HAP-1 (cell line): ENCODE measurements around the gene CD99.

Experiments
- DNase-seq, 2 experiments: peaks; one replicate each; pipeline ENCODE4 v3.0.0-alpha.2; 2016 to 2020; ENCODE audit warnings: low spot score in 2 of 2
- H3K27me3 ChIP-seq: fragments of 250-450 bp; sonication (Bioruptor Pico); 2 replicates; pipeline ENCODE4 v1.5.1; 2020; ENCODE audit warnings: low read depth, mild to moderate bottlenecking, moderate library complexity
- H3K36me3 ChIP-seq: fragments of 250-450 bp; sonication (Bioruptor Pico); replicated peaks from 2 replicates; pipeline ENCODE4 v1.5.1; 2020; ENCODE audit warnings: mild to moderate bottlenecking
- H3K4me1 ChIP-seq: fragments of 250-450 bp; sonication (Bioruptor Pico); 2 replicates; pipeline ENCODE4 v1.5.1; 2020; ENCODE audit warnings: mild to moderate bottlenecking
- H3K4me3 ChIP-seq: fragments of 250-450 bp; sonication (Bioruptor Pico); 2 replicates; pipeline ENCODE4 v1.5.1; 2020; ENCODE audit warnings: mild to moderate bottlenecking, moderate library complexity
- H3K9me3 ChIP-seq: fragments of 250-450 bp; sonication (Bioruptor Pico); 2 replicates; pipeline ENCODE4 v1.5.1; 2020; ENCODE audit warnings: mild to moderate bottlenecking, moderate library complexity
- in situ Hi-C: fragments of 300-500 bp; cut with MboI; formaldehyde crosslinking; loops from 3 replicates; pipeline ENCODE4 v1.14.3; 2020; ENCODE audit warnings: low sequenced_read_pairs, inconsistent platforms, mixed read lengths

CD99 gene

GRCh38 chrX:2679534-2680485, 11.3 kb upstream of the CD99 start:
- in situ Hi-C loops, result no loop called here
- no peak overlapping the region for H3K4me3 ChIP-seq
- no peaks in the 10 kb centered on the region for H3K36me3 ChIP-seq
- no peaks in the 10 kb centered on the region; the same call in 1 of the 2 replicates for H3K9me3 ChIP-seq
- H3K4me1 ChIP-seq, result no peaks in the 10 kb centered on the region
- no peaks in the 10 kb centered on the region for H3K27me3 ChIP-seq
- DNase-seq, result no peak

- H3K36me3 ChIP-seq, result no peaks in the 10 kb centered on the region
- DNase-seq, result no peak
- H3K9me3 ChIP-seq, result no peaks in the 10 kb centered on the region; the same call in 1 of the 2 replicates
- no peaks in the 10 kb centered on the region for H3K4me1 ChIP-seq
- no peaks in the 10 kb centered on the region for H3K27me3 ChIP-seq
- in situ Hi-C loops, result no loop called here
- H3K4me3 ChIP-seq, result no peak overlapping the region
Measured at GRCh38 chrX:2680486-2681348, 10.4 kb upstream of the CD99 start.

GRCh38 chrX:2682565-2683177, 8.4 kb upstream of the CD99 start:
- DNase-seq, result no peak
- Histone ChIP-seq H3K4me1 (no peaks in the 10 kb centered on the region), H3K9me3 (no peaks in the 10 kb centered on the region; the same call in 1 of the 2 replicates), H3K36me3 (no peaks in the 10 kb centered on the region), H3K4me3 (no peak overlapping the region), H3K27me3 (no peaks in the 10 kb centered on the region)
- in situ Hi-C loops, result no loop called here

- H3K9me3 ChIP-seq, result no peaks in the 10 kb centered on the region; the same call in 1 of the 2 replicates
- H3K36me3 ChIP-seq, result no peaks in the 10 kb centered on the region
- H3K27me3 ChIP-seq, result no peaks in the 10 kb centered on the region
- H3K4me1 ChIP-seq, result no peaks in the 10 kb centered on the region
- no peak overlapping the region for H3K4me3 ChIP-seq
- no peak for DNase-seq
- in situ Hi-C loops, result no loop called here
Measured at GRCh38 chrX:2684256-2684655, 6.8 kb upstream of the CD99 start.

- Histone ChIP-seq H3K4me1 (0 out of 2 replicates have a peak, but pooled peaks cover 2% of the 10 kb centered on the region), H3K36me3 (no peaks in the 10 kb centered on the region), H3K4me3 (no peak overlapping the region), H3K9me3 (no peaks in the 10 kb centered on the region; the same call in 1 of the 2 replicates), H3K27me3 (no peaks in the 10 kb centered on the region)
- no peak for DNase-seq
- in situ Hi-C loops, result no loop called here
Measured at GRCh38 chrX:2685886-2686285, 5.2 kb upstream of the CD99 start.

- H3K9me3 ChIP-seq, result no peaks in the 10 kb centered on the region
- no peak for DNase-seq
- H3K4me1 ChIP-seq, result peaks cover 11% of the 10 kb centered on the region; the same call in 1 of the 2 replicates
- in situ Hi-C loops, result no loop called here
- H3K4me3 ChIP-seq, result peak overlapping the region; percentile 80
- H3K27me3 ChIP-seq, result no peaks in the 10 kb centered on the region
- H3K36me3 ChIP-seq, result no peaks in the 10 kb centered on the region
Measured at GRCh38 chrX:2689773-2690666, 1.1 kb upstream of the CD99 start.

- Histone ChIP-seq H3K9me3 (no peaks in the 10 kb centered on the region), H3K4me1 (peaks cover 11% of the 10 kb centered on the region; the same call in 1 of the 2 replicates), H3K36me3 (peaks cover 2% of the 10 kb centered on the region; the same call in 1 of the 2 replicates), H3K27me3 (no peaks in the 10 kb centered on the region), H3K4me3 (peak overlapping the region; percentile 80)
- peak; percentile 19 to 72 for DNase-seq
- in situ Hi-C loops, result no loop called here
Measured at GRCh38 chrX:2691543-2692220, 587 bp downstream of the CD99 start.

GRCh38 chrX:2692221-2693112, 1.4 kb downstream of the CD99 start:
- in situ Hi-C loops, result no loop called here

GRCh38 chrX:2693113-2694002, 2.3 kb downstream of the CD99 start:
- in situ Hi-C loops, result no loop called here
- H3K36me3 ChIP-seq, result peaks cover 7% of the 10 kb centered on the region

More at GRCh38 chrX:2692221-2693112, 1.4 kb downstream of the CD99 start:
- H3K27me3 ChIP-seq, result no peaks in the 10 kb centered on the region
- no peaks in the 10 kb centered on the region for H3K9me3 ChIP-seq
- peaks cover 6% of the 10 kb centered on the region for H3K36me3 ChIP-seq
- H3K4me3 ChIP-seq, result peak overlapping the region; percentile 80
- peaks cover 11% of the 10 kb centered on the region; the same call in 1 of the 2 replicates for H3K4me1 ChIP-seq
- peak in 1 of 2 experiments; percentile 61 for DNase-seq

GRCh38 chrX:2694914-2695267, 3.8 kb downstream of the CD99 start:
- H3K9me3 ChIP-seq, result no peaks in the 10 kb centered on the region
- in situ Hi-C loops, result no loop called here
- H3K36me3 ChIP-seq, result peaks cover 7% of the 10 kb centered on the region
- H3K27me3 ChIP-seq, result no peaks in the 10 kb centered on the region
- H3K4me3 ChIP-seq, result no peak overlapping the region
- DNase-seq, result no peak
- H3K4me1 ChIP-seq, result peaks cover 11% of the 10 kb centered on the region; the same call in 1 of the 2 replicates

More at GRCh38 chrX:2693113-2694002, 2.3 kb downstream of the CD99 start:
- no peaks in the 10 kb centered on the region for H3K27me3 ChIP-seq
- peaks cover 11% of the 10 kb centered on the region; the same call in 1 of the 2 replicates for H3K4me1 ChIP-seq
- H3K9me3 ChIP-seq, result no peaks in the 10 kb centered on the region
- DNase-seq, result no peak
- no peak overlapping the region for H3K4me3 ChIP-seq
